HFFc6 (cell line): ENCODE measurements around the gene SIRT6. TPM values are rescaled to one million over a fixed set of nuclear protein-coding genes. Genes with fewer than 3 reads are reported as not detected.
"Not testable (repeated sequence)": the region's sequence is repeated elsewhere in the genome, so short reads cannot be mapped to it uniquely, and the experiment has no call there.

Experiments
- DNase-seq: peaks from one replicate; pipeline ENCODE4 v3.0.0-alpha.2; 2018
- H3K27ac Mint-ChIP-seq: 2 replicates; pipeline ENCODE4 v1.8.0; 2020; ENCODE audit warnings: mild to moderate bottlenecking, mixed read lengths
- H3K27me3 Mint-ChIP-seq: 2 replicates; pipeline ENCODE4 v1.8.0; 2021; ENCODE audit warnings: mild to moderate bottlenecking, moderate library complexity, mixed read lengths; ENCODE audit not compliant: insufficient read depth
- H3K36me3 Mint-ChIP-seq: 2 replicates; pipeline ENCODE4 v1.8.0; 2021; ENCODE audit warnings: low read depth, mixed read lengths
- H3K4me1 Mint-ChIP-seq: 2 replicates; pipeline ENCODE4 v1.8.0; 2020; ENCODE audit warnings: low read depth, mixed read lengths
- H3K4me3 Mint-ChIP-seq: 2 replicates; pipeline ENCODE4 v1.8.0; 2020; ENCODE audit warnings: mild to moderate bottlenecking, moderate library complexity, mixed read lengths
- H3K9me3 Mint-ChIP-seq: 2 replicates; pipeline ENCODE4 v1.8.0; 2020; ENCODE audit warnings: mild to moderate bottlenecking, mixed read lengths
- total RNA-seq, 6 experiments: library from RNA; stranded (reverse); fragmentation: NEBNext Ultra II Directional; extraction: Animal tissue kit (Norgen Biotek cat#: 25700); gene quantifications; 2 replicates in 1 of 6; 3 replicates in 5 of 6; pipeline ENCODE4 v1.2.3, GENCODE V29; 2021
- TF ChIP-seq, protein P1 (sequence below): fragments of 200-600 bp; sonication (generic); IDR thresholded peaks from 2 replicates; pipeline ENCODE4 v1.5.0; 2021; ENCODE audit warnings: antibody characterized with exemption, mild to moderate bottlenecking

Gene SIRT6
- total RNA-seq, 6 experiments from 2014 or later: 23.4 to 27.5 (median 25.2) TPM

DNA sequence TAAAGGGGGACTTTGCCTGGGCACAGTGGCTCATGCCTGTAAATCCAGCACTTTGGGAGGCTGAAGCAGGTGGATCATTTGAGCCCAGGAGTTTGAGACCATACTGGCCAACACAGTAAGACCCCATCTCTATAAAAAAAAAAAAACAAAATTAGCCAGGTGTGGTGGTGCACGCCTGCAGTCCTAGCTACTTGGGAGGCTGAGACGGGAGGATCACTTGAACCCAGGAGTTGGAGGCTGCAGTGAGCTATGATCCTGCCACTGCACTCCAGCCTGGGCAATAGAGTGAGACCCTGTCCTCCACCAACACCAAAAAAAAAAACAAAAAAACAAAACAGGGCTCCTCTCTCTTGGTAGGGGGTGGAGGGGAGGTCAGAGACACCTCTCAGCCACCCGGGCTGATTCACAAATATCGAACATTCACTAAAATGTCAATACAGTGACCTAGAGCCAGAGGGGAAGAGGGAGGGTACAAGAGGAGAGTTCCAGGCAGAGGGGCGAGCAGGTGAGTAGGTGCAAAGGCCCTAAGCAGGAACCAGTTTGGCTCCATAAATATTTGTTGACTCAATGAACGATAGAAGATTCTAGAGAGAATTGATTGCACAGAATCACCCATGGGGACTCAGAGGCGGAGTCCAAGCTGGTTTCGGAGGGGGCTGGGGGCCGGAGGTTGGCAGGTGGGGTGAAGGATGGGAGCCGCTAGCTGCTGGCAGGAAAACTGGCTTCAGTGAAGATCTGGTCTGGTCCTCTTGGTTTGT is 29.9 kb downstream of the SIRT6 start:
- no peaks in the 10 kb centered on the region for H3K36me3 Mint-ChIP-seq
- DNase-seq: no peak

DNA sequence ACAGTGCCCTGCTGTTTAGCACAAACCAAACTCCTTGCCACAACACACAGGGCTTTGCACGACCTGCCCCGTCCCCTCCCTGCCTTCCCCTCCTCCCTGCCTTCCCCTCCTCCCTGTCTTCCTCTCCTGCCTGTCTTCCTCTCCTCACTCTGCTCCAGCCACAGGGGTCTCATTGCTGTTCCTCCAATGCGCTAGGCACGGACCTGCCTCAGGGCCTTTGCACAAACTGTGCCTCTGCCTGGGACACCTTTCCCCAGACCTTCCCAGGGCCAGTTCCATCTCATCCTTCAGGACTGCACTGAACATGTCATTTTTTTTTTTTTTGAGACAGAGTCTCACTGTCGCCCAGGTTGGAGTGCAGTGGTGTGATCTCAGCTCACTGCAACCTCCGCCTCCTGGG is 30.7 kb downstream of the SIRT6 start:
- no peaks in the 10 kb centered on the region for H3K36me3 Mint-ChIP-seq
- H3K27me3 Mint-ChIP-seq: peaks cover 25% of the 10 kb centered on the region
- TF ChIP-seq, protein P1, sequence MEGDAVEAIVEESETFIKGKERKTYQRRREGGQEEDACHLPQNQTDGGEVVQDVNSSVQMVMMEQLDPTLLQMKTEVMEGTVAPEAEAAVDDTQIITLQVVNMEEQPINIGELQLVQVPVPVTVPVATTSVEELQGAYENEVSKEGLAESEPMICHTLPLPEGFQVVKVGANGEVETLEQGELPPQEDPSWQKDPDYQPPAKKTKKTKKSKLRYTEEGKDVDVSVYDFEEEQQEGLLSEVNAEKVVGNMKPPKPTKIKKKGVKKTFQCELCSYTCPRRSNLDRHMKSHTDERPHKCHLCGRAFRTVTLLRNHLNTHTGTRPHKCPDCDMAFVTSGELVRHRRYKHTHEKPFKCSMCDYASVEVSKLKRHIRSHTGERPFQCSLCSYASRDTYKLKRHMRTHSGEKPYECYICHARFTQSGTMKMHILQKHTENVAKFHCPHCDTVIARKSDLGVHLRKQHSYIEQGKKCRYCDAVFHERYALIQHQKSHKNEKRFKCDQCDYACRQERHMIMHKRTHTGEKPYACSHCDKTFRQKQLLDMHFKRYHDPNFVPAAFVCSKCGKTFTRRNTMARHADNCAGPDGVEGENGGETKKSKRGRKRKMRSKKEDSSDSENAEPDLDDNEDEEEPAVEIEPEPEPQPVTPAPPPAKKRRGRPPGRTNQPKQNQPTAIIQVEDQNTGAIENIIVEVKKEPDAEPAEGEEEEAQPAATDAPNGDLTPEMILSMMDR: no peak

More for the DNA sequence above, 29.9 kb downstream of the SIRT6 start:
- Mint-ChIP-seq H3K4me3 (no peak overlapping the region), H3K27me3 (peaks cover 25% of the 10 kb centered on the region), H3K4me1 (peaks cover 6% of the 10 kb centered on the region; the same call in 1 of the 2 replicates), H3K9me3 (no peaks in the 10 kb centered on the region), H3K27ac (no peak overlapping the region)
- TF ChIP-seq, protein P1: no peak

DNA sequence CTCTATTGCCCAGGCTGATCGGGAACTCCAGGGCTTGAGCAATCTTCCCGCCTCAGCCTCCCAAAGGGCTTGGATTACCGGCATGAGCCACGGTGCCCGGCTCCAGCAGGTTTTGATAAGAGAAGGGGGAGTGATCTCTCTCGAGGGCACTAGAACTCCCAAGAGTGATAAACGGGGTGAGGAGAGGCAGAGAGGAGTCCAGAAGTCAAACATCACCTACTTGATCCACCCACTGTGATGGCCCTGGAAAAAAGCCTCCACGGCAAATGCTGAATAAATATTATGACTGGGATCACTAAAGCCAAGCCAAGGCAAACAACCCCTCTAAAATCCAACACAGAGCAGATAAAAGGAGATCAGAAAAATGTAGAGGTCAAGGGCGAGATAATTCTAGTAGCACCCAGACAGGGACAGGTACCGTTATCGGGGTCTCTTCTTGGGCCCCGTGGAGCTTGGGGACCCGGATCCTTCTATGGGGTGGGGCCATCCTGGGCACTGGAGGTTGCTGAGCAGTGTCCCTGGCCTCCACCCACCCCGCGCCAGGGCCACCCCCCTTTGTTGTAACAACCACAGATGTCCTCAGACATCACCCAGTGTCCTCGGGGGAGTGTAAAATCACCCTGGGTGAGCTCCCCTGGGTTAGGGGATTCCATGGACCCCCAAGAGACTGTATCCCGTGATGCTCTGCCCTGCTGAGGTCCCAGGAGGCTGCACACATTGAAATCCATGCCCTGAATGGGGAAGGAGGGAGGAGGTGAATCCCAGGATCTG is 32.7 kb downstream of the SIRT6 start:
- H3K36me3 Mint-ChIP-seq: no peaks in the 10 kb centered on the region
- H3K4me1 Mint-ChIP-seq: peaks cover 16% of the 10 kb centered on the region
- no peak overlapping the region for H3K4me3 Mint-ChIP-seq
- TF ChIP-seq, protein P1: no peak
- no peaks in the 10 kb centered on the region for H3K9me3 Mint-ChIP-seq
- no peak for DNase-seq
- H3K27ac Mint-ChIP-seq: no peak overlapping the region
- H3K27me3 Mint-ChIP-seq: peaks cover 21% of the 10 kb centered on the region

More for the DNA sequence above, 30.7 kb downstream of the SIRT6 start:
- Mint-ChIP-seq H3K27ac (no peak overlapping the region), H3K4me3 (no peak overlapping the region), H3K9me3 (no peaks in the 10 kb centered on the region), H3K4me1 (peaks cover 6% of the 10 kb centered on the region; the same call in 1 of the 2 replicates)
- no peak for DNase-seq

DNA sequence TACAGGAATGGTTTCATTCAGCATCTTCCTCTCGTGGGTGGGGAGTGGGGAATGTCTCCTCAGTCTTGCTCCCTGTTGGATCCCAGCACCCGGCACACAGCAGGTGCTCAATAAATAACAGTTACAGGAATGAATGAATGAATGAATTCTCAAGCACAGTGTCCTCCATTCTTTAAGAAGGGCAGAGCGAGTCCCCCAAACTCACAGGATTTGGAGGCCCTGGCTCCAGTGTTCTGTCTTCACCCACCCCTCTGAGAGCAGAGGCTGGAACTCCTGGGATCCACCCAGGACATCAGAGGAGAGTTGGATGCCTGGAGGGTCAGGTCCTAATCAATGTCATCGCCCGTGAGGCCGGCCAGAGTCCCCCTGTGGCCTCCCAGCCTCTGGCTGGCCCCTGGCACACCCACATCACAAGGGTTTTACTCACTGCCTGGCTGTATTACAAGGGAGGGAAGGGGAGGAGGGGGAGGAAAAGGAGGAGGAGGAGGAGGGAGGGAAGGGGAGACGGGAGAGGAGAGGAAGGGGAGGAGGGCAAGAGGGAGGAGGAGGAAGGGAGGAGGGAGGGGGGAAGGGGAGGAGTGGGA is 37.6 kb downstream of the SIRT6 start:
- H3K4me3 Mint-ChIP-seq: 0 out of 2 replicates have a peak overlapping the region, but pooled peaks have one; percentile 23
- H3K27ac Mint-ChIP-seq: peak overlapping the region; percentile 60
- H3K9me3 Mint-ChIP-seq: no peaks in the 10 kb centered on the region
- DNase-seq: peak; percentile 7
- peaks cover 22% of the 10 kb centered on the region for H3K4me1 Mint-ChIP-seq
- TF ChIP-seq, protein P1: no peak
- no peaks in the 10 kb centered on the region for H3K36me3 Mint-ChIP-seq
- peaks cover 2% of the 10 kb centered on the region for H3K27me3 Mint-ChIP-seq

DNA sequence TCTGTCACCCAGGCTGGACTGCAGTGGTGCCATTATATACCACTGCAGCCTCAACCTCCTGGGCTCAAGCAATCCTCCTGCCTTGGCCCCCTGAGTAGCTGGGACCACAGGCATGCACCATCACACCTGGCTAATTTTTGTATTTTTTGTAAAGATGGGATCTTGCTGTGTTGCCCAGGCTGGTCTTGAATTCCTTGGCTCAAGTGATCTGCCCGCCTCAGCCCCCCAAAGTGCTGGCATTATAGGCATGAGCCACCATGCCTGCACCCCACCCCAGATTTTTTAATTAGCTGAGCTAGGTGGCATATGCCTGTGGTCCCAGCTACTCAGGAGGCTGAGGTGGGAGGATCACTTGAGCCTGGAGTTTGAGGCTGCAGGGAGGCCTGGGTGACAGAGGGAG is 39.4 kb downstream of the SIRT6 start:
- peaks cover 26% of the 10 kb centered on the region for H3K4me1 Mint-ChIP-seq
- not testable (repeated sequence) for H3K27me3 Mint-ChIP-seq, DNase-seq, H3K4me3 Mint-ChIP-seq, H3K36me3 Mint-ChIP-seq, H3K9me3 Mint-ChIP-seq, H3K27ac Mint-ChIP-seq
